ENCODE measurements around the gene FBXO27.

GRCh38 chr19:39064405-39064804, 32.1 kb upstream of the FBXO27 start:
- TF ChIP-seq POLR2A (IDR thresholded peaks at IDR 0.05): no peak
- no peak for TF ChIP-seq CTCF (IDR thresholded peaks at IDR 0.05 in 8 of 11, conservative IDR thresholded peaks at IDR 0.05 in 3 of 11)
